Activated CD4-positive, alpha-beta T cell treated with anti-CD3 and anti-CD28 coated beads for 1 hour (primary cell): Measurements from ENCODE around the gene CUBN.
"Not testable (repeated sequence)": the region's sequence is repeated elsewhere in the genome, so short reads cannot be mapped to it uniquely, and the experiment has no call there.

ENCODE experiments used
- DNase-seq: peaks from one replicate; pipeline ENCODE4 v3.0.0-alpha.2; 2020

CUBN gene

DNA sequence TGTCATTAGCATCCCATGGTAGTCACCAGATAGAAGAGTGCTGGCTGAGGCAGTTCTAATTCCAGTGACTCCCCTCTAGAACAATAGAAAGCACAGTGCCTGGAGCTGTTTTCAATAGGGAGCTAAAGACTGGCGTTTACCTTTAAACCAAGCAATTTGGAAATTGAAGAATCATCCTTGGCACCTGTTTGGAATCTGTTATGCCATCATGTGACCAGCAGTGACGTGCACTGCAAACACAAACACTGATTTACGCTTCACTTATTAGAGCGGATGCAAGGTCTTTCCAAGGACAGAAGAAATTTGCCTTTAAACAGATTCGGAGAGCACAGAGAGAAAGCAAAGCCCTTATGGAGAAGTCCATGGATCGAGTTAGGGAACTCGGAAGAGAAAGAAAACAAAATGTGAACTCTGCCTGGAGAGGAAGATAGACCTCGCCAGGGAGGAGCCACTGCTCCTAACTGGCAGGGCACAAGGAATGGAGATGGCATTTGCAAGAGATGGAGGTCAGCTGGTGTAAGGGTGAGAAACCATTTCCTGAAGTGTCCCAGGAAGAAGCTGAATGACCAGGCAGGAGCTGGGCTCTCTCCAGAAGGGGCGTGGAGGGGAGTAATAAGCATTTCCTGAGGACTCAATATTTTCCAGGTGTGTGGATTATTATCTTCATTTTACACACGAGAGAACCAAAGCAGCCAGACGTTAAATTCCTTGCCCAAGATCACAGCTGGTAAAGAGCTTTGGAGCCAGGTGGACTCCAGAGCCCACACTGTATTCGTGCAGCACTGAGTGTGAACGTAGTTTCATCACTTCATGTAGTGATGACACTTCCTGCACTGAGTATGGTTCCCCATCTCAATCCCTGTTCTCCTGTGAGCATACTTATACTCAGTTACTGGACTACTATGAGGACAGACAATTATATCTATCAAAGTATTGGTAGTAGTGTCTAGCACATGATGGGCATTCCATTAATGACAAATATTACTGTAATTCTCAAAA is 97.7 kb downstream of the CUBN start:
- no peak for DNase-seq

DNA sequence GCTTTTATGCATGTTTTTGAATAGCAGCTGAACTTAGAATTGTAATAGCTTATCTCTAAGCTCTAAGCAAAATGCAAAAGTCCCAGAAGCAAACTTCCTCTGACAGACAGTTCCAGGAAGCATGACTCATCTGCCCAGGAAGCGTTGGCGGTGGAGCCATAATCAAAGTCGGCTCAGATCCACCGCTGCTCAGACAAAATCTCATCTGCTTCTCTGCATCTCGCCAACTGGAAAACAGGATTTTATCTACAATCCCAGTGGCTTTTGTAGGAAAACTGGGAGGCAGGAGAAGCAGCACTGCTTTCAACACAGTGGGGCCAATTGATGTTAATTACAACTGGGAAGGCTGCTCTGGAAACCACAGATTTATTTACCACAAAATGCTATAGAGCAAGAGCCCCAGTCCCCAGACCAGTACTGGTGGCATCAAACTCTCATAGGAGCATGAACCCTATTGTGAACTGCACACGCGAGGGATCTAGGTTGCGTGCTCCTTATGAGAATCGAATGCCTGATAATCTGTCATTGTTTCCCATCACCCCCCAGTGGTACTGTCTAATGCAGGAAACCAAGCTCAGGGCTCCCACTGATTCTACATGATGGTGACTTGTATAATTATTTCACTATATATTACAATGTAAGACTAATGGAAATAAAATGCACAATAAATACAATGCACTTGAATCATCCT is 99.9 kb downstream of the CUBN start:
- peak; percentile 68 for DNase-seq

DNA sequence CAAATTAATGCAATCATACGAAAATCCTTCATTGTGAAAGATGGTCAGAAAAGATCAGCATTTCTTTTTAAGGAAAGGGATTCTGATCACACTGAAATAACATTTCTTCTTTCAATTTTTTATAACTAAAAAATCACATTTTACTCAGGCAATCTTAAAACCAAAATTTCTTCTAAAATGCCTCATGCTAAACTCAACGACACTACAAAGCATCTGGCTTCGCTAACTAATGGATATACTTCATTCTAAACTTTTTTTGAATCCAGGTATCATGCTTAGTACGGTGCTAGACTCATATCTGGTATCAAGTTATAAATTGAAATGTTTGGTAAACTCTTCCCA is 100.4 kb downstream of the CUBN start:
- no peak for DNase-seq

- DNase-seq: no peak
Observed at GRCh38 chr10:17028798-17029197, 100.8 kb downstream of the CUBN start.

DNA sequence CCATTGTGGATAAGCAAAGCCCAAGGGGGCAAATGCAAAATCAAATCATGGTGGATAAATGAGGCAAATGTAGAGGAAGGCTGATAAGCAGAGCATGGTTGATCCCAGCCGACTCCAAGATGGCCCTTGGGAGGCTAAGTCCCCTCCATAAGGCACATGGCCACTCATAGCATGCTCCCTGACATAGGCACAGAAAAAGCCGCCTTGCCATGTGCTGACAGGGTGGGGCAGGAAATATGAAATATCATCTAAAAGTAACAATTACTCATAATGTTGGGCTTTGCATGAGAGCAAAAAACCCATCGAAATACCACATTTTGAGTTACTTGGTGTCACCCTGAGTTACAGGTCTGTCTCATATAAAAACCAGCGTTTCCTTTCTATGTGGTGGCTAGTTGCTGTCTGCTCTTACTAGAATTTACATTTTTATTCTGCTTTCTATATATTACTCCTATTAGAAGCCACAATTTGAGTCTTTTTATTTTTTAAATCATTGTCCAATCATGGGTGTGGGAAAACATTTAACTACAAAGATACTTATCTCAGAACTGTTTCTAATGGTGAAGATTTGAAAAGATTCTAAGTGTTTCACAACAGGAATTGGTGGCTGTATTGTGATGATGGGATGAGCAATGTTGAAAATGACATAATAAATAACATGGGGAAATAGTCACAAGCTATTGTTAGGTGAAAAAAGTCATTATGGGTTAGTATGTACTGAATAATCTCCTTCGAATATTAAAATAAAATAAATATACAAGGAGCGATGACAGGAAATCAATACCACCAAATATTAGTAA is 102.7 kb downstream of the CUBN start:
- peak; percentile 45 for DNase-seq

- DNase-seq: peak; percentile 33
Observed at GRCh38 chr10:17025444-17026295, 103.9 kb downstream of the CUBN start.

- no peak for DNase-seq
Observed at GRCh38 chr10:17024461-17024860, 105.2 kb downstream of the CUBN start.

DNA sequence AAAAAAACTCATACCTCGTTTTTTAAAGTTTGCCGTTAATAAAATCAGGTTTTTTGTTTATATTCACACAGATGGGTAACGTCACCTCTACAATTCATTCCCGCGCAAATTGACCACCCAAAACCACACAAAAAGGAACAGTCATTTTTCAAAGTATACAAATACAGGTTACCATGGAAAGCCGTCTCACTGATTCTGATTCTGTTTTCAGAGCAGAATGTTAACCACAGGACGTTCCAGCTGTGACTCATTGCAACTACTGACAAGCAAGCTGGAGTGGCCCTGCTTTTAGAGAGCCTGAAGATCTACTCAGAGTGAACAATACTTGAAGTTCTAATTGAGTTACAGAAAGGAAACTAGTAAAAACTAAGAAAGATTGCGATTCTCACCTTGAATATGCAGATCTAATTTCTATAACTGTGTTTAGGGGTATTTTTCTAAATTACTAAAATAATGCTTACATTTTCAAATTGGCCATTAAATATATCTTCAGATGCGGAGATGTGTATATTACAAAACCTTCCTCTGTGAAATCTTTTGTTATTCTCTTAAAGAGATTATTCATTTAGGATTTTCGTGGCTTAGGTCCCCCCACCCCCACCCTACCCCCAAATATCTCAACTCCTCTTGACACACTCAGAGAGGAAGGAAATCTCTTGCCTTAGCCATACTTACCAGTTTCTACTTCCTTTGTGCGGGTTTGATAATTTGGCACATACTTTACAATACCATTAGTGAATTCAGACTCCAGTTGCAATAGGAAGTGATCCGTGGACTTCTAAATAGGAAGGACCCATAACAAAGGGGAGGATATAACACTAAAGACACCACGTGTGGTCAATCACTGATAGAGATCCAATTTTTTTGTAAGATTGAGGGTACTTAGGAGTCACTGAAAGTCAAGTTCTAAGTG is 106.0 kb downstream of the CUBN start:
- DNase-seq: peak; percentile 65

- DNase-seq: no peak
Observed at GRCh38 chr10:17022896-17023295, 106.7 kb downstream of the CUBN start.

DNA sequence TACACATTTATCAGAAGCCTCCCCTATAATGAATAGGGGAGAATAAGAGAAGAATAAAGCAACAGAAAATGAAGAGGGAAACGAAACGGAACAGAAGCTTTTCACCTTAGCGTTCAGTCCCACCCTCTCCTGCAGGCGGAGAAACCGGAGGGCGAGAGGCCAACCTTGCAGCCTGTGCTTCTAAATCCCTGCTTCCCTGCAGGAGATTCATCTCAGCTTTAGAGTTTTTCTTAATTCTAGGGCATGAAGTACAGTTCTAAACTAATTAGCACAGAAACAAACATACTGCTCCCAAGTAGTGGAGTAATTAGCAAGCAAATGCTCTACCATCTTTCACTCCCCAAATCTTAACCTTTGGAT is 107.2 kb downstream of the CUBN start:
- DNase-seq: no peak

DNA sequence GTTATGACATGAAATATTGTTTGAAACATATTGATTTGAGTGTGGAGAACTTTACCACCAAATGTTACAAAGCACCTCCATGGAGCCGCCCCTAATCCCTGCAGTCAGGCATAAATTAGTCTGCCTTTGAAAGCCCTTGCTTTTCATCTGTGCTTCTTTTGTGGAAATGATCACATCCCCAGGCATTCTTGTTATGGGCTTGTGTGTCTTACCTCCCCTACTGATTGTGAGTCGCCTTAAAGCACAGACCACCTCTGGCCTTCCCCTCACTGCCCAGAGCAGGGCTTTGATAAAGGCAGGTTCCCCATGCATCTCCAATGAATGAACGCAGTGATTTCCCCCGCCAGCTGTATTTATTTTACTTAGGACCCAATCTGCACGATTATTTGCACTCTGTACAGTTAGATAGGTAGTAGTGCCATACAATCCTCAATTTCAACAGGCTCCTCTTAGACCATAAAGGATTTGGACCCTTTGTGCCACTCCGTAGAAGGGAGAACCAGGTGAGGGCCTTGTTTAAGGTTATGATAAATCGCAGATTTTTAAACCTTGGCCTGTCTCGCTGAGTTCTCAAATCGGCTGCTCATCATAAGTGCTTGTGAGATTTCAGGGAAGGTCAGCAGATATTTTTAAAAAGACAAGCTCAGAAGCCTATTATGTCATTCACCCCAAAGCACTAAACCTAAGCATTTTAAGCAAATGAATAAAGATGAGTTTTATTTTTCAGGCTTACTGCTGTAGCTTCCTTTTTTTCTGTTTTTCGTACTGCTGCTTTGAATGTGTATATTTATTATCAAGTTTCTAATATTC is 107.8 kb downstream of the CUBN start:
- DNase-seq: no peak

GRCh38 chr10:17019696-17020095 is 109.9 kb downstream of the CUBN start:
- DNase-seq: no peak

- not testable (repeated sequence) for DNase-seq
Observed at GRCh38 chr10:17013131-17013983, 116.3 kb downstream of the CUBN start.

DNA sequence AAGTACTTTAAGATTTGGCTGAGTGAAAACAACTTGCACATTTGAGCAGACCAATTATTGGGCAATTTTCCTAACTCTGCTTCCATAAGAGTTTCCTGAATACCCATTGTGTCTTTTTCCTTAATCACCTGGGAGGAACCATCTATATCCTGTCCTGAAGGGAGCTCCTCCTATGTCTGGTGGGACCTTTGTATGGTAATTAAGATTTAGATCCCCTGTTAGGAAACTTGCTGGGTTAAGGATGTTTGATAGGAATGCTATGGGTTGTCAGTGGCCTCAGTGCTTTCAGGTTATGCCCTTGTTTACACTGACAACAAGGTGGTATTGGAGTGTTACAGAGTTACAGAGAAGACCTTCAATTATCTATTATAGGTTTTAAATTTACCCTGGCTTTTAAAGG is 116.9 kb downstream of the CUBN start:
- DNase-seq: not testable (repeated sequence)

DNA sequence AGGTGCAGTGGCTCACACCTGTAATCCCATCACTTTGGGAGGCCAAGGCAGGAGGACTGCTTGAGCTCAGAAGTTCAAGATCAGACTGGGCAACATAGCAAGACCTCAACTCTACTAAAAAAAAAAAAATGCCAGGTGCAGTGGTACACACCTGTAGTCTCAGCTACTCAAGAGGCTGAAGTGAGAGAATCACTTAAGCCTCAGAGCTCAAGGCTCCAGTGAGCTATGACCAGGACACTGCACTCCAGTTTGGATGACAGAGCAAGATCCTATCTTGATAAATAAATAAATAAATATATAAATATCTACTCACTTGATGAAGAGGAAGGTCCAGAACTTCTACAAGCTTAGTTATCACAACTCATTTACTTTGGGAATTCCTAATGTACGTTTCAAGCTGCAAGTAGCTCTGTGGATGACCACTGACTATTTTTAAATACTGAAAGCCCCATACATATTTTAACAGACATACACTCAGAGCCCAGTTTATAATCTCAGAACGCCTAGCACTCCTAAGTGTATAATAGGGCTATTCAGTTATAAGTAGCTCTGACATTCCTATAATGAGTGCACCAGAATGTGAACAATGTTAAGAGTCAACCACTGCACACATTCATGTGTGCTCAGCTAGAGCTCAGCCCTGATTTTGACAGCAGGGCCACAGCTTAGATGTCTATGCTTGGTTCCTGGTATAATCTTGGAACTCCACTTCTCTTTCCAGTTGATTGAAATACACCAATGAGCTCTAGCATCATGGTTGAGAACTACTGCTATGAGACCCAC is 119.1 kb downstream of the CUBN start:
- no peak for DNase-seq

DNA sequence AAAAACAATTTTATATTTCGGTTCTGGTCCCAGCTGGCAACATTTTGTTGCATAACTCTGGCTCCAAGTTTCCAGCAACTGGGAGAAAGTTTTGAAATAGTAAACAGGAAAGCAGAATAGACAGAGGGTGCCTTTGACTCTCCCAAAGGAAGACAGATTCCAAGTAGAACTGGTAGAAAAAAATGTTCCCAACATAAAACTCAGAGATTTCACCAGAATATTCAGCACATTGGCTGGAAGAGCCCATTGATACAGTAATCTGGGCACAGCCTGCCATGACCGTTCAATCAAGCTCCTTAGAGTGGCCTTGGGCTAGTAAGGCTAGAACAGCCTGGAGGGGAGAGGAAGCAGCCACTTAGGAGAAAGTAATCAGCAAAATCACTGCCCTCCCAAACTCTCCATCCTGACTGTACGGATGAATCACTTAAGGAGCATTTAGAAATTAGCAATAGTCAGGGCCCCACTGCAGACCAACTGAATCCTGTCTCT is 120.4 kb downstream of the CUBN start:
- no peak for DNase-seq

GRCh38 chr10:17007418-17007770 is 122.2 kb downstream of the CUBN start:
- DNase-seq: no peak

DNA sequence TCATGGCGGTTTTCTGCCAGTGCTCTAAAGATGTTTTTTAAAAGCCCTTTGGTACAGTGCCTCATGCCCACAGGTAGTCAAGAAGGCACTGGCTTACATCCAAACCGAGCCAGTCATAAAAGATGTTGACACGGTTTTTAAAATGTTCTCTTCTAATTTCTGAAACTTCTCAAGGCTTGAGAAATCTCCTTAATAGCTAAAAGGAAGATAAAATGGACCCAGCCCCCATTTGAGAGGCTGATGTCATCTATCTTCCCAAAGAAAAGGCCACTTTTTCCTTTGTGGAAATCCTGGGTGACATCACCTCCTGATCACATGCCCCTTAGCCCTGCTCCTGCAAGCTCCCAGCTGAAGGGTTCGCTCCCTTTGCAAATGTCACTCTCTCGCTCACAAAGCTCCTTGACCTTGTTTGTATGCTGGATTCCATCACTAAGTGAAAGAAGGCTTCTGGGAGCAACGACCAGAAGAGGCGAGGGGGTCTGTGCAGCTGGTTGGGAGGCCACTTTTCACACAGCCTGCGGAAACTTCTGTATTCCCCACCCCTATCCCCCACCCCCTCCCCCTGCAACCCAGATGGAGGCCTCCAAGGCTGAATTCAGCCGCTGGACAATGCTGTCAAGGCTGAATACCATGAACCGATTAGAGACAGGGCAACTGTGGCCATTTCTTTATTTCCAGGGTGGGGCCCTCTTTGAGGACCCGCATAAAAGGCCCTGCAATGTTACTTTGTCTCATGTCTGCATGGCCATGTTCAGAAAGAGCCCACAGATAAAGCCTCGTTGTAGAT is 122.8 kb downstream of the CUBN start:
- DNase-seq: no peak
